IPS DF 6.9 (cell line): ENCODE data around the gene EEF1AKMT3.
"Not testable (repeated sequence)": the region's sequence is repeated elsewhere in the genome, so short reads cannot be mapped to it uniquely, and the experiment has no call there.

Source experiments
- DNase-seq: peaks from one replicate; pipeline ENCODE4 v3.0.0-alpha.2; 2013; ENCODE audit warnings: low read depth, low spot score
- H3K27ac ChIP-seq: one replicate; pipeline ENCODE4 v1.5.1; 2013; ENCODE audit warnings: low read length, control low read depth
- H3K27me3 ChIP-seq: 2 replicates; pipeline ENCODE4 v1.6.1; 2013; ENCODE audit warnings: mild to moderate bottlenecking, low read length; ENCODE audit not compliant: control insufficient read depth, insufficient read depth
- H3K36me3 ChIP-seq: 2 replicates; pipeline ENCODE4 v1.6.1; 2013; ENCODE audit warnings: low read length; ENCODE audit not compliant: control insufficient read depth, insufficient read depth
- H3K4me1 ChIP-seq: 2 replicates; pipeline ENCODE4 v1.6.1; 2013; ENCODE audit warnings: low read length; ENCODE audit not compliant: control insufficient read depth, insufficient read depth
- H3K4me3 ChIP-seq: 2 replicates; pipeline ENCODE4 v1.5.1; 2013; ENCODE audit warnings: mild to moderate bottlenecking, low read length
- H3K9me3 ChIP-seq: 2 replicates; pipeline ENCODE4 v1.6.1; 2013; ENCODE audit warnings: low read length, inconsistent platforms; ENCODE audit not compliant: control insufficient read depth, insufficient read depth
- WGBS: extraction: QIAGEN DNeasy Blood & Tissue Kit; methylation state at CpG from one replicate; pipeline ENCODE4 v1.1.7; 2013; ENCODE audit warnings: mixed read lengths, missing lambda C conversion rate; ENCODE audit not compliant: insufficient read length, insufficient coverage; 5-methylcytosine and 5-hydroxymethylcytosine counted together

The EEF1AKMT3 gene

DNA sequence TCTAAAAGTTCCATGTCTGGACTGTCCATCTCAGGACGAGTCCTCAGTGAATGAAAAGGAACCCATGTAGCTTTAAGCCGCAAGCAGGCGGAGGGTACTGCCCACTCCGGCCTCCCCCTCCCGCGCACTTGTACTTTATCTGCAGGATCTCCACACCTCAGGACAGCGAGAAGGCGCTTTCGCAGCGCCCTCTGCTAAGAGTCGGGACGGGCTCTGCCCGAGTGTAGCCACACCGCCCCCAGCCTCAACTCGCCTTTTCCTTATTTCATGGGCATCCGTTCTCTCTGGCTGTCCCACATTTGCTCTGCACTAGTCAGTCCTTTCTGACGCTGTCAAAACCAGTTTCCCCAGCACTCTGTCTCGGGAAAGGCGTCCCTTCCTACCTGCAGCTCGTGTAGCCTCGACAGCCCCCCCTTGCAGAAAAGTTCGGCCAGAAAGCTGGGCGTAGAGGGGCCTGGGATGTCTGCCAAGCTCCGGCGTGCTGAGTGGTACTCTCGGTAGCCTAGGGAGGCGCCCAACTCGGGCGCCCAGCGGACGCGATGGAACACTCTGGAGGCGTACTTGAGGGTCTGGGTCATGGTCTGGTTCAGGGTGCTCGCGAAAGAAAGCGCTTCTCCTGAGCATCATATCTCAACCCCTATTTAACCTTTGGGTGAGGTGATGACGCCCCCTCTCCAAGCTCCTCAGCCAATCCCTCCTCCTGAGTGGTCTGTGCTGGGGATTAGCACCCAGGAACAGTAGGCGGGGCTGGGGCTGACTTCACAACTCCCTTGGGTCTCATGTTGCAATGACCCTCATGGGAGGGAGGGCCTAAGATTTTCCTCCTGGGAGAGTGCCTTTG is 5.7 kb upstream of the EEF1AKMT3 start, which contains the start of gene CYP27B1:
Gene CYP27B1 (minus strand): TSS at position 615 of the 841 bp plus-strand sequence. CDS start 37 bp downstream, at position 578.
- no peak within 1 kb of the TSS for H3K27ac ChIP-seq
- no peaks in the 10 kb centered on the region for H3K9me3 ChIP-seq
- peaks cover 4% of the 10 kb centered on the region for H3K4me1 ChIP-seq
- peaks cover 7% of the 10 kb centered on the region; the same call in 1 of the 2 replicates for H3K36me3 ChIP-seq
- peaks cover 28% of the 10 kb centered on the region for H3K27me3 ChIP-seq
- WGBS = no CpG with 5 or more reads among the region's 38 CpGs
- H3K4me3 ChIP-seq = peak within 1 kb of the TSS; percentile 46; the same call in 1 of the 2 replicates
- DNase-seq = no peak

DNA sequence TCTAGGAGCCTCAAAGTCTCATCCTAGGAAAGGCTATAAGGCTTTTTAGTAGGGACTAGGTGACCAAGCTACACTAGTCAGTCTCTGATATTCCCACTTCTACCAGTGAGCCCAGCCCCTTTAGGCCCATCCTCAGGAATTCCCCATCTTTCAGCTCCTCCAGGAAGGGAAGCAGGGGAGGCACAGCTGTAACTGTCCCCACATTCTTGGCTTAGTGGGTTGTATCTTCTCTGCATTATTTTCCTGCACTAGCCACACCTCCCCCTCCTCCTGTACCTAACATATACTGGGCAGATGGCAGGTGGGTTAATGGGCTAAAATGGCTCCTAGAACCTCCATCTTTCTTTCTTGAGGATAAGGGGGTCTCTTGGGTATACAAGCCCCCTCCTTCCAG is 5.1 kb upstream of the EEF1AKMT3 start:
- no peak for DNase-seq
- Histone ChIP-seq H3K9me3 (no peaks in the 10 kb centered on the region), H3K27ac (no peak overlapping the region), H3K27me3 (peaks cover 28% of the 10 kb centered on the region), H3K36me3 (peaks cover 7% of the 10 kb centered on the region; the same call in 1 of the 2 replicates), H3K4me3 (no peak overlapping the region), H3K4me1 (peaks cover 4% of the 10 kb centered on the region)

DNA sequence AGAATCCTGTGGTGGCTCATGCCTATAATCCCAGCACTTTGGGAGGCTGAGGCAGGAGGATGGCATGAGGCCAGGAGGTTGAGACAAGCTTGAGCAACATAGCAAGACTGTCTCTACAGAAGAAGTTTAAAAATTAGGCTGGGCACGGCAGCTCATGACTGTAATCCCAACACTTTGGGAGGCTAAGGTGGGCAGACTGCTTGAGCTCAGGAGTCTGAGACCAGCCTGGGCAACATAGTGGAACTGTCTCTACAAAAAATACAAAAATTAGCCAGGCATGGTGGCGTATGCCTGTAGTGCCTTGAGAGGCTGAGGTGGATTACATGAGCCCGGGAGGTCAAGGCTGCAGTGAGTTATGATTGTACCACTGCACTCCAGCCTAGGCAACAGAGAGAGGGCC is 4.5 kb upstream of the EEF1AKMT3 start:
- no peak for DNase-seq
- Histone ChIP-seq H3K4me1 (peaks cover 4% of the 10 kb centered on the region), H3K27ac (no peak overlapping the region), H3K4me3 (no peak overlapping the region), H3K27me3 (peaks cover 26% of the 10 kb centered on the region), H3K36me3 (peaks cover 7% of the 10 kb centered on the region; the same call in 1 of the 2 replicates), H3K9me3 (no peaks in the 10 kb centered on the region)
- no CpG with 5 or more reads among the region's 3 CpGs for WGBS

DNA sequence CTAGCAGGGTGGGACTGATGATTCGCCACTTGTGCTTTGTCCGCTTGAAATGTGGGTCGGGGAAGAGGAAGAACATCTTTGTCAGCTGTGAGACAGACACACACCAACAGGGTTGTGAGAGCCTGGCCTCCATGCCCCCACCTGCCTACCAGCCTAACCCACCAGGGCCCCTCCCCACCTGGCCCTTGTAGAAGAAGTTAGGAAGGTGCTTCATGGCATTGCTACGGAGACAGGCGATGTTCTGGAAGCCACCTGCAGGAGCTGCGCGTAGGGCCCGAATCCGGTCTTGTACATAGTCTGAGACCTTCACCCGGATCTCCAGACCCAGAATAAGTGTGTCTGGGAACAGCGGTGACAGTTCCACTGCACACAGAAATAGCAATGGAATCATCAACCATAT is 2.8 kb upstream of the EEF1AKMT3 start:
- no peak overlapping the region for H3K27ac ChIP-seq
- H3K9me3 ChIP-seq = no peaks in the 10 kb centered on the region
- H3K27me3 ChIP-seq = peaks cover 21% of the 10 kb centered on the region
- H3K36me3 ChIP-seq = peaks cover 7% of the 10 kb centered on the region; the same call in 1 of the 2 replicates
- no CpG with 5 or more reads among the region's 11 CpGs for whole genome bisulfite sequencing
- H3K4me1 ChIP-seq = peaks cover 4% of the 10 kb centered on the region; the same call in 1 of the 2 replicates
- no peak overlapping the region for H3K4me3 ChIP-seq
- no peak for DNase-seq

DNA sequence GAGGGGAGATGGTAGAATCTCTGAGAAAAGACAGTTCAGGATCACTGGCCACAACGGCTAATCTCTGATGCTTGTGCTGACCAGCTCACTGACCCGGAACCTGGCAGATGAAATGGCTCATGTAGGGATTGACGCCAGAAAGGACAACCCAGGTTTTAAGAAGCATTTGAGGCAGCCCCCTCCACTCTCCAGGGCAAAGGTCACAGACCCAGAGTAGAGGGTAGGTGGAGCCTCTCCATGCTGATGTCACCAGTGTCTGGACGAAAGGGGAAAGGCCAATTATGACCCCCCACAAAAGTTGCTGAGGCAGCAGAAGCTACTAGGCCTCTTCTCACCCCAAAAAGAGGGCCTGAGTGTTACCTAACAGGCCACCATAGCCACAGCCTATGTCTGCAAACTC is 1.7 kb upstream of the EEF1AKMT3 start:
- Histone ChIP-seq H3K4me3 (no peak overlapping the region), H3K4me1 (peaks cover 3% of the 10 kb centered on the region; the same call in 1 of the 2 replicates), H3K27ac (no peak overlapping the region), H3K36me3 (peaks cover 7% of the 10 kb centered on the region; the same call in 1 of the 2 replicates), H3K9me3 (no peaks in the 10 kb centered on the region), H3K27me3 (peaks cover 11% of the 10 kb centered on the region)
- no CpG with 5 or more reads among the region's 4 CpGs for WGBS
- no peak for DNase-seq

DNA sequence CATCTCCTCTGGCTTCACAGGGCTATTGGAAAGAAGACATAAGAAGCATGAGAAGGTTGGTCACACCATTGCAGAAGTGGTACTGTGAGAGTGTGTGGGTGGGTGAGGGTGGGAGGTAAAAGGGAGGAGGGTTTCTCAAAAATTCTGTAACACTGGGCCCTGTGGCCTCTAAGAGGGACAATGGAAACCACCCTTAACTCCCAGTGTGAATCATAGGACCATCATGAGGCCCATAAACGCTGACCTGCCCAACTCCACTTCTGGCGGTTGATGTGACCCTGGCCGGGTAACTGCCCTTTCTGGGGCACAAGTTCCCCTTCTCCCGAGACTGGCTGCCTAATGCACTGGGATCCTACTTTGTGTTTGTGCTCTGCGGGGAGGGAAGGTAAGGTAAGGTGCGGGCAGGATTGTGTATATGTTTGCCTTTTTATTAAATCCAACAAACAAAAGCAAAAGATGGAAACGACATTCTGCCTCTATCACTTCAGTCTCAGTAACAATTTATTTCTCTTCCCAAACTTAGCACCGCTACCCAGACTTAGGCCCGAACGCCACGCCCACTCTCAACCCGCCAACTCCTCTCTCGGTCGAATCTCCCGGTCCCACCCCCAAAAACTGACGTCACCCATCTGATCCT is 1.1 kb upstream of the EEF1AKMT3 start:
- peaks cover 5% of the 10 kb centered on the region for H3K27me3 ChIP-seq
- no peaks in the 10 kb centered on the region for H3K9me3 ChIP-seq
- peak overlapping the region; percentile 85; the same call in 1 of the 2 replicates for H3K4me3 ChIP-seq
- DNase-seq = peak; percentile 92
- H3K4me1 ChIP-seq = peaks cover 3% of the 10 kb centered on the region; the same call in 1 of the 2 replicates
- no peak overlapping the region for H3K27ac ChIP-seq
- H3K36me3 ChIP-seq = peaks cover 7% of the 10 kb centered on the region; the same call in 1 of the 2 replicates
- WGBS = no CpG with 5 or more reads among the region's 16 CpGs

DNA sequence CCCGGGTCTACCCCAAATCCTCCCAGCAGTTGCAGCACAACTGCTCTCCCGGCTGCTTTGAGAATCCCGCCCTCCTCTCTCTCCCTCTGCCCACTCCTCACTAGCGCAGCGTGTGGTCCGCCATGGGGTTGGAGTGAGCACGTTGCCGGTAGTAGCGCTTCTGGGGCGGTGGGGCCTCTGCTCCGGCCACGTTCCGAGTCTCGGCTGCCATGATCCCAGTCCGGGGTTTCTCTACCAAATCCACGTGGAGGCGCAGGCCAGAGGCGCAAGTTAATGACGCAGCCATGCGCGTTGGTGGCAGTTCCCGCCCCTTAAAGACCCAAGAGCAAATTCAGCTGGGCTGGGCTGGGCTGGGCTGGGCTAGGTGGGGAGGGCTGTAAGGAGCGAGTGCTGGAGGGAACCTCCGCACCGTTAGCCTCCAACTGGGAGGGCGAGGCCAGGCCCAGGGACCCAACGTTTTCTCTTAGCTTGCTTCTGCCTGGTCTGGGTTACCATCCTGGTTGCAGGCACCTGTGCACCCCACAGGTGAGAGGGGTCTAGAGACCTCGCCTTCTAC is 463 bp upstream of the EEF1AKMT3 start, which contains the start of gene METTL1:
Gene METTL1 (minus strand): TSS at position 233 of the 556 bp plus-strand sequence. CDS start 22 bp downstream, at position 211.
- DNase-seq = peak; percentile 94
- Histone ChIP-seq H3K4me3 (peak within 1 kb of the TSS; percentile 85), H3K9me3 (no peaks in the 10 kb centered on the region), H3K36me3 (peaks cover 7% of the 10 kb centered on the region; the same call in 1 of the 2 replicates), H3K4me1 (peaks cover 3% of the 10 kb centered on the region; the same call in 1 of the 2 replicates), H3K27ac (no peak within 1 kb of the TSS), H3K27me3 (no peaks in the 10 kb centered on the region; the same call in 1 of the 2 replicates)
- no CpG with 5 or more reads among the region's 28 CpGs for WGBS

DNA sequence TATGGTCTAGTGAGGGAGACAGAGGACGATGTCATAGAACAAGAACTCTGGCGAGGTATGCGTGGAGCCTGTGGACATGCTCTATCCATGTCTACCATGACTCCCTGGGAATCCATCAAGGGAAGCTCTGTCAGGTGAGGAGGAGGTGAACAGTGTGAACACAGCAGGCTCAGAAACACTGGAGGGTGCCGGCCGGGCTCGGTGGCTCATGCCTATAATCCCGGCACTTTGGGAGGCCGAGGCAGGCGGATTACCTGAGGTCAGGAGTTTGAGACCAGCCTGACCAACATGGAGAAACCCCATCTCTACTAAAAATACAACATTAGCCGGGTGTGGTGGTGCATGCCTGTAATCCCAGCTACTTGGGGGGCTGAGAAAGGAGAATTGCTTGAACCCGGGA is 2.2 kb downstream of the EEF1AKMT3 start:
- not testable (repeated sequence) for H3K27ac ChIP-seq, H3K9me3 ChIP-seq, H3K4me1 ChIP-seq, H3K4me3 ChIP-seq, H3K36me3 ChIP-seq, H3K27me3 ChIP-seq, DNase-seq
- no CpG with 5 or more reads among the region's 11 CpGs for WGBS

DNA sequence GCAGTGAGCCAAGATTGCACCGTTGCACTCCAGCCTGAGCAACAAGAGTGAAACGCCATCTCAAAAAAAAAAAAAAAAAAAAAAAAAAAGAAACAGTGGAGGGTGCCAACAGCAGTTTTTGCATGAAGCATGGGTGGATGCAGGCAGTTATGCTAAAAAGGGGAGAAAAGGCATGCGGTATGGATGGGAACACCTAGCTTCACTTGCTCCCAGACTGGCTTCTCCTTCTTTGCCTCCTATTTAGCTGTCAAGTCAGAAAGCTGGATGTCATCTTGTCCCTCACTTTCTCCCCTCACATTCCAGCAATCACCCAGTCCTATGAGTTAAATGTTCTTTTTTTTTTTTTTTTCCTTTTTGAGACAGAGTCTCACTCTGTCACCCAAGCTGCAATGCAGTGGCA is 2.6 kb downstream of the EEF1AKMT3 start:
- peaks cover 1% of the 10 kb centered on the region; the same call in 1 of the 2 replicates for H3K4me1 ChIP-seq
- no peak for DNase-seq
- no peak overlapping the region for H3K27ac ChIP-seq
- H3K36me3 ChIP-seq = no peaks in the 10 kb centered on the region
- WGBS = no CpG with 5 or more reads among the region's 3 CpGs
- H3K4me3 ChIP-seq = no peak overlapping the region
- H3K27me3 ChIP-seq = no peaks in the 10 kb centered on the region
- H3K9me3 ChIP-seq = no peaks in the 10 kb centered on the region

DNA sequence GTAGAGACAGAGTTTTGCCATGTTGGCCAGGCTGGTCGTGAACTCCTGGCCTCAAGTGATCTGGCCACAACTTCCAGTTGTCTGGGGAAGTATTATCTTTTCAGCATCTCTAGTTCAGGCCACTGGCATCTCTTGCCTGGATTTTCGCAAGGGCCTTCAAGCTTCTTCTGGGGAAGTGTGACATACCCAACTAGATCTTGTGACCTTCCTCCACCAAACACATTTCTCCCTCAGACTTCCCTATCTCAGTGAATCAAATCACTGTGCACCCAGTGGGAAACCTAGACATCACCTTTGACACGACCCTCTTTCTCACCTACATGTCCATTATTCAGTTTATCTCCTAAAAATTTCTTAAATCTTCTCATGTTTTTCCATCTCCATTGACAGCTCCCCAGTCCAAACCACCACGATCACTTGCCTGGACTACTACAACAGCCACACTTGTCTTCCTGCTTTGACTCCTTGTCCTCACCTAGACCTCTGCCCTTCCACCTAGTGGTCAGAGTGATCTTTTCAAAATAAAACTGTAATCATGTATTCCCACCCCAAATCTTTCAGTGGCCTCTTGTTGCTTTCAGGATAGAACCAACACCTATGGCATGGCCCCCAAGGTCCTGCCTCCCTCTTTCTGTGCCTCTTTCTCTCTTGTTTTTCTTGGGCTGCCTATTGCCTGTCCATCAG is 3.3 kb downstream of the EEF1AKMT3 start:
- Histone ChIP-seq H3K27me3 (no peaks in the 10 kb centered on the region), H3K9me3 (no peaks in the 10 kb centered on the region), H3K27ac (no peak overlapping the region), H3K36me3 (no peaks in the 10 kb centered on the region), H3K4me3 (no peak overlapping the region), H3K4me1 (peaks cover 1% of the 10 kb centered on the region; the same call in 1 of the 2 replicates)
- WGBS = no CpG with 5 or more reads among the region's 4 CpGs
- DNase-seq = no peak
